Loucy (cell line): Measurements from ENCODE around the gene PDE8B.

Experiments used
- H2AFZ ChIP-seq: fragments of 200-600 bp; sonication (generic); 2 replicates; pipeline ENCODE4 v1.6.0; 2016; ENCODE audit warnings: antibody characterized with exemption, mild to moderate bottlenecking, low read length, moderate library complexity
- H3F3A ChIP-seq: fragments of 200-600 bp; 2 replicates; pipeline ENCODE4 v1.6.0; 2016; ENCODE audit warnings: antibody characterized with exemption, low read depth, mild to moderate bottlenecking
- H3K27me3 ChIP-seq: fragments of 200-600 bp; sonication (generic); 2 replicates; pipeline ENCODE4 v1.6.1; 2014; ENCODE audit warnings: low read length, mild to moderate bottlenecking; ENCODE audit not compliant: insufficient read depth, poor library complexity, severe bottlenecking
- H3K36me3 ChIP-seq: fragments of 200-600 bp; sonication (generic); 2 replicates; pipeline ENCODE4 v1.6.1; 2016; ENCODE audit warnings: low read length; ENCODE audit not compliant: insufficient read depth
- H3K4me1 ChIP-seq: fragments of 200-600 bp; sonication (generic); 2 replicates; pipeline ENCODE4 v1.5.1; 2014; ENCODE audit warnings: low read length, mild to moderate bottlenecking; ENCODE audit not compliant: insufficient read depth, poor library complexity, severe bottlenecking
- H3K4me2 ChIP-seq: fragments of 200-600 bp; sonication (generic); 2 replicates; pipeline ENCODE4 v1.6.0; 2014; ENCODE audit warnings: antibody characterized with exemption, low read length, low read depth, mild to moderate bottlenecking; ENCODE audit not compliant: poor library complexity, severe bottlenecking
- H3K4me3 ChIP-seq: fragments of 200-600 bp; sonication (generic); 2 replicates; pipeline ENCODE4 v1.5.1; 2014; ENCODE audit warnings: low read length, mild to moderate bottlenecking, mixed read lengths; ENCODE audit not compliant: poor library complexity, severe bottlenecking
- H3K79me2 ChIP-seq: fragments of 200-600 bp; sonication (generic); 2 replicates; pipeline ENCODE4 v1.6.1; 2014; ENCODE audit warnings: low read length; ENCODE audit not compliant: insufficient read depth
- H3K9ac ChIP-seq: fragments of 200-600 bp; sonication (generic); 2 replicates; pipeline ENCODE4 v1.6.0; 2014; ENCODE audit warnings: mild to moderate bottlenecking, low read depth, low read length, moderate library complexity; ENCODE audit not compliant: poor library complexity, severe bottlenecking
- H3K9me2 ChIP-seq: fragments of 200-600 bp; sonication (generic); replicated peaks from 2 replicates; pipeline ENCODE4 v1.6.1; 2016; ENCODE audit warnings: low read depth, low read length, mixed read lengths
- H3K9me3 ChIP-seq: fragments of 200-600 bp; sonication (generic); 2 replicates; pipeline ENCODE4 v1.6.1; 2014; ENCODE audit warnings: mild to moderate bottlenecking, antibody characterized with exemption, low read length, low read depth; ENCODE audit not compliant: insufficient read depth
- H4K20me1 ChIP-seq: fragments of 200-600 bp; sonication (generic); 2 replicates; pipeline ENCODE4 v1.6.0; 2014; ENCODE audit warnings: antibody characterized with exemption, low read length, mild to moderate bottlenecking; ENCODE audit not compliant: insufficient read depth, poor library complexity, severe bottlenecking
- CTCF ChIP-seq: fragments of 200-600 bp; sonication (generic); conservative IDR thresholded peaks from 2 replicates; pipeline ENCODE4 v1.5.1; 2014; ENCODE audit warnings: mild to moderate bottlenecking, antibody characterized with exemption, low read length
- EZH2phosphoT487 ChIP-seq: fragments of 200-600 bp; IDR thresholded peaks from 2 replicates; pipeline ENCODE4 v1.6.1; 2018; ENCODE audit warnings: antibody characterized with exemption, mild to moderate bottlenecking, moderate library complexity, borderline replicate concordance

Gene PDE8B

GRCh38 chr5:77214151-77214550, 3.7 kb downstream of the PDE8B start:
- no peaks in the 10 kb centered on the region for H4K20me1 ChIP-seq
- no peak overlapping the region for H3K9ac ChIP-seq
- H3F3A ChIP-seq = no peaks in the 10 kb centered on the region
- no peak overlapping the region for H3K4me2 ChIP-seq
- no peaks in the 10 kb centered on the region for H3K9me3 ChIP-seq
- H3K36me3 ChIP-seq = no peaks in the 10 kb centered on the region
- no peak for TF ChIP-seq EZH2phosphoT487
- TF ChIP-seq CTCF = no peak
- no peaks in the 10 kb centered on the region for H3K27me3 ChIP-seq
- no peak overlapping the region for H2AFZ ChIP-seq
- H3K79me2 ChIP-seq = no peaks in the 10 kb centered on the region
- H3K4me1 ChIP-seq = no peaks in the 10 kb centered on the region
- H3K9me2 ChIP-seq = no peaks in the 10 kb centered on the region
- no peak overlapping the region for H3K4me3 ChIP-seq

GRCh38 chr5:77218263-77218662, 7.8 kb downstream of the PDE8B start:
- H3K4me1 ChIP-seq = no peaks in the 10 kb centered on the region

GRCh38 chr5:77221115-77221514, 10.6 kb downstream of the PDE8B start:
- no peaks in the 10 kb centered on the region for H3K9me3 ChIP-seq
- H3K27me3 ChIP-seq = no peaks in the 10 kb centered on the region
- no peaks in the 10 kb centered on the region for H4K20me1 ChIP-seq
- H2AFZ ChIP-seq = no peak overlapping the region
- TF ChIP-seq EZH2phosphoT487 = no peak
- no peak for TF ChIP-seq CTCF
- no peak overlapping the region for H3K4me2 ChIP-seq
- no peak overlapping the region for H3K4me3 ChIP-seq
- no peaks in the 10 kb centered on the region for H3K36me3 ChIP-seq
- no peak overlapping the region for H3K9ac ChIP-seq
- H3K79me2 ChIP-seq = no peaks in the 10 kb centered on the region
- no peaks in the 10 kb centered on the region for H3K4me1 ChIP-seq
- H3K9me2 ChIP-seq = no peaks in the 10 kb centered on the region
- H3F3A ChIP-seq = no peaks in the 10 kb centered on the region

More at GRCh38 chr5:77218263-77218662, 7.8 kb downstream of the PDE8B start:
- Histone ChIP-seq H4K20me1 (no peaks in the 10 kb centered on the region), H3K4me2 (no peak overlapping the region), H3F3A (no peaks in the 10 kb centered on the region), H3K36me3 (no peaks in the 10 kb centered on the region), H3K4me3 (no peak overlapping the region), H3K79me2 (no peaks in the 10 kb centered on the region), H3K9me2 (no peaks in the 10 kb centered on the region), H3K9me3 (no peaks in the 10 kb centered on the region), H2AFZ (no peak overlapping the region), H3K27me3 (no peaks in the 10 kb centered on the region), H3K9ac (no peak overlapping the region)
- TF ChIP-seq CTCF (peak; percentile 38; the same call in 1 of the 2 replicates), EZH2phosphoT487 (no peak)
